ENCODE measurements around the gene MDN1. TPM values are rescaled to one million over a fixed set of nuclear protein-coding genes. Genes with fewer than 3 reads are reported as not detected.
"Not testable (repeated sequence)": the region's sequence is repeated elsewhere in the genome, so short reads cannot be mapped to it uniquely, and the experiment has no call there.

MDN1 gene
- total RNA-seq, 1 experiment from 2014 or later: 50.0 TPM

DNA sequence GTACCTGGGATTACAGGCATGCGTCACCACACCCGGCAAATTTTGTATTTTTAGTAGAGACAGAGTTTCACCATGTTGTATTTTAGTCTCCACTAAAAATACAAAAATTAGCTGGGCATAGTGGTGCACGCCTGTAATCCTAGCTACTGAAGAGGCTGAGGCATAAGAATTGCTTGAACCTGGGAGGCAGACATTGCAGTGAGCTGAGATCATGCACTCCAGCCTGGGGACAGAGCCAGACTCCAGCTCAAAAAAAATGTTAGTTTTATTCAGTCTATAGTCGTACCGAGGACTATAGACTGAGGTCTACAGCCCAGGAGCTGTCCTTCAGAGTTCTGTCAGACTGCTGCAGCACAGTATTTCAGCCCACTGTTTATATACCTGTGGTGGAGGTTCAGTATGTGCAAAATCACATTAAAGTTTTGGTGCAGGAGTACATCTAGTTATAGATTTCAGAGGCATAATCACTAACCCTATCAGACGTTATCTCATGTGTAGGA, 6.5 kb upstream of the MDN1 start:
- no peak for DNase-seq
- CTCF ChIA-PET: interaction anchor here (0.7 kb wide), 1 partner anchor 29 kb away, joined by 3 read pairs; no protein-coding TSS in a partner anchor
- Mint-ChIP-seq H3K4me1 (ENCODE audit: low read depth, unreplicated experiment) (peaks cover 10% of the 10 kb centered on the region), H3K4me3 (ENCODE audit: low read depth, unreplicated experiment) (no peak overlapping the region), H3K36me3 (ENCODE audit: insufficient read depth, unreplicated experiment) (peaks cover 21% of the 10 kb centered on the region), H3K27ac (ENCODE audit: unreplicated experiment) (no peak overlapping the region), H3K9me3 (ENCODE audit: low read depth, unreplicated experiment) (no peaks in the 10 kb centered on the region), H3K27me3 (ENCODE audit: unreplicated experiment) (no peaks in the 10 kb centered on the region)
- intact Hi-C loops (cut with micrococcal nuclease; ENCODE audit: unreplicated experiment): no loop called here
- TF ChIP-seq, protein P1, sequence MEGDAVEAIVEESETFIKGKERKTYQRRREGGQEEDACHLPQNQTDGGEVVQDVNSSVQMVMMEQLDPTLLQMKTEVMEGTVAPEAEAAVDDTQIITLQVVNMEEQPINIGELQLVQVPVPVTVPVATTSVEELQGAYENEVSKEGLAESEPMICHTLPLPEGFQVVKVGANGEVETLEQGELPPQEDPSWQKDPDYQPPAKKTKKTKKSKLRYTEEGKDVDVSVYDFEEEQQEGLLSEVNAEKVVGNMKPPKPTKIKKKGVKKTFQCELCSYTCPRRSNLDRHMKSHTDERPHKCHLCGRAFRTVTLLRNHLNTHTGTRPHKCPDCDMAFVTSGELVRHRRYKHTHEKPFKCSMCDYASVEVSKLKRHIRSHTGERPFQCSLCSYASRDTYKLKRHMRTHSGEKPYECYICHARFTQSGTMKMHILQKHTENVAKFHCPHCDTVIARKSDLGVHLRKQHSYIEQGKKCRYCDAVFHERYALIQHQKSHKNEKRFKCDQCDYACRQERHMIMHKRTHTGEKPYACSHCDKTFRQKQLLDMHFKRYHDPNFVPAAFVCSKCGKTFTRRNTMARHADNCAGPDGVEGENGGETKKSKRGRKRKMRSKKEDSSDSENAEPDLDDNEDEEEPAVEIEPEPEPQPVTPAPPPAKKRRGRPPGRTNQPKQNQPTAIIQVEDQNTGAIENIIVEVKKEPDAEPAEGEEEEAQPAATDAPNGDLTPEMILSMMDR (IDR thresholded peaks at IDR 0.05; ENCODE audit: unreplicated experiment): no peak
- BruUV-seq (replicated peaks): no TSS peak

DNA sequence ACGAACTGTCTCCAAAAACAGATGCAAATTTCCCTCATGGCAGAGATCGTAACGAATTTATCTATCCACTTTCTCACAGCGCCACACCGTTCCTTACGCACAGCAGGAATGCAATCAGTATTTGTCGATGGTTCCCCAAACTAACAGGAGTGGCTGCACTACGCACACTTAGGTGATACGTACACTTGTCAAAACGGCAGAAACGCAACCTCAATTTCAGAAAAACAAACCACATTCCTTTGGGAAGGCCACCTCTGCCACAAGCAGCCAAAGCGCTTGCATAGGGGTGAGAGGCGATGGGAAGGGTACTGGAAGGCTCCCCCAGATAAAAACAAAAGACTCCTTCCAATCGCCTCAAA, 638 bp downstream of the MDN1 start:
- Mint-ChIP-seq H3K9me3 (ENCODE audit: low read depth, unreplicated experiment) (no peaks in the 10 kb centered on the region), H3K4me3 (ENCODE audit: low read depth, unreplicated experiment) (peak overlapping the region; percentile 82), H3K4me1 (ENCODE audit: low read depth, unreplicated experiment) (peaks cover 13% of the 10 kb centered on the region), H3K27ac (ENCODE audit: unreplicated experiment) (peak overlapping the region; percentile 87), H3K36me3 (ENCODE audit: insufficient read depth, unreplicated experiment) (peaks cover 33% of the 10 kb centered on the region), H3K27me3 (ENCODE audit: unreplicated experiment) (no peaks in the 10 kb centered on the region)
- TF ChIP-seq, protein P1 (IDR thresholded peaks at IDR 0.05; ENCODE audit: unreplicated experiment): no peak
- BruUV-seq (replicated peaks): TSS peak; percentile 49
- DNase-seq: no peak
- intact Hi-C loops (cut with micrococcal nuclease; ENCODE audit: unreplicated experiment): no loop called here
- CTCF ChIA-PET: interaction anchor here (2.1 kb wide), 1 partner anchor 11 kb away, joined by 10 read pairs; the partner anchor contains the start of gene CASP8AP2

DNA sequence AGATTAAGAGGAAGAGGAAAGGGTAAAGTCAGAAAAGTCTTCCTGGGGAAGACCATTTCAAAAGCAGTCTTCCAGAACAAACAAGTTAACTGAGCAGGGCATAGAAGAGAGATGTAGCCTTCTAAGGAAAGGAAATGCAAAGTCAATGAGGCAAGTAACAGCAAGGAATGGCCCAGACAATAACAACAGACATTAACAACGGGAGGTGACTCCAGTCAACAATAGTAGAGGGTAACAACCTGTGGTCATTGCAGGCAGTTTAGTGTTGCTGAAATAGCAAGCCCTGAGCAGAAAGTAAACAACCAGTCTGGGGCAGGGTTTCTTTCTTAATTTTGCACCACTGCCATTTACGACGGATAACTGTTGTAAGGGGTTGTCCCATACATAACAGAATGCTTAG, 2.1 kb downstream of the MDN1 start:
- Mint-ChIP-seq H3K4me1 (ENCODE audit: low read depth, unreplicated experiment) (peaks cover 13% of the 10 kb centered on the region), H3K9me3 (ENCODE audit: low read depth, unreplicated experiment) (no peaks in the 10 kb centered on the region), H3K36me3 (ENCODE audit: insufficient read depth, unreplicated experiment) (peaks cover 33% of the 10 kb centered on the region), H3K27me3 (ENCODE audit: unreplicated experiment) (no peaks in the 10 kb centered on the region), H3K27ac (ENCODE audit: unreplicated experiment) (no peak overlapping the region), H3K4me3 (ENCODE audit: low read depth, unreplicated experiment) (peak overlapping the region; percentile 52)
- intact Hi-C loops (cut with micrococcal nuclease; ENCODE audit: unreplicated experiment): no loop called here
- DNase-seq: no peak
- no TSS peak for BruUV-seq (replicated peaks)
- CTCF ChIA-PET: interaction anchor here (1.0 kb wide), 1 partner anchor 12 kb away, joined by 4 read pairs; the partner anchor contains the start of gene CASP8AP2
- TF ChIP-seq, protein P1 (IDR thresholded peaks at IDR 0.05; ENCODE audit: unreplicated experiment): no peak

DNA sequence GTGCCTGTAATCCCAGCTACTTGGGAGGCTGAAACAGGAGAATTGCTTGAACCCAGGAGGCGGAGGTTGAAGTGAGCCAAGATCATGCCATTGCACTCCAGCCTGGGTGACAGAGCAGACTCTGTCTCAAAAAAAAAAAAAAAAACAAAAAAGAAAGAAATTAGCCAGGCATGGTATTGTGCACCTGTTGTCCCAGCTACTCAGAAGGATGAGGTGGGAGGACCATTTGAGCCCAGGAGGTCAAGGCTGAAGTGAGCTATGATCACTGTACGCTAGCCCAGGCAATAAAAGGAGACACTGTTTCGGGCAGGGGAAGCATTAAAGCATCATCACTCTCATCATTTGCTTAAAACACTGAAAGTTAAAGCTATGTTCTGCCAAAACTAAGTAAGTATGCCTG, 6.2 kb downstream of the MDN1 start:
- H3K4me3 Mint-ChIP-seq (ENCODE audit: low read depth, unreplicated experiment); DNase-seq; H3K9me3 Mint-ChIP-seq (ENCODE audit: low read depth, unreplicated experiment); intact Hi-C loops (cut with micrococcal nuclease; ENCODE audit: unreplicated experiment); CTCF ChIA-PET; BruUV-seq (replicated peaks); H3K27ac Mint-ChIP-seq (ENCODE audit: unreplicated experiment); H3K27me3 Mint-ChIP-seq (ENCODE audit: unreplicated experiment); H3K36me3 Mint-ChIP-seq (ENCODE audit: insufficient read depth, unreplicated experiment): not testable (repeated sequence)
- peaks cover 13% of the 10 kb centered on the region for H3K4me1 Mint-ChIP-seq (ENCODE audit: low read depth, unreplicated experiment)

DNA sequence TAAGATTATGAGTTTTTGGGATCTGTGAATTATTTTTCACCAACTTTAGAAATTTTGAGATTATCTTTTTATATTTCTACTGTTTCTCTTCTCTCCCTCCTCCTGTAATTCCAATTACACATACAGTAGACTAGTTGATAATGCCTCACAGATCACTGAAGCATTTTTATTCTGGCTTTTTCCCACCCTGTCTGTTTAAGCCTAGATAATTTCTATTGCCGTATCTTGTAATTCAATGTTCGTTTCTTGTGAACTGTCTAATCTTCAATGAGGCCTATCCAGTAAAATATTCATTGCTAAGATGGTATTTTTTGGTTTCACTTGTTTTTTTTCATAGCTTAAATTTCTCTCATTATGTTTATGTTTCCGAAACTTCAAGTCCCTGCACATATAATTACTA, 12.0 kb downstream of the MDN1 start:
- Mint-ChIP-seq H3K4me3 (ENCODE audit: low read depth, unreplicated experiment) (no peak overlapping the region), H3K27ac (ENCODE audit: unreplicated experiment) (no peak overlapping the region), H3K9me3 (ENCODE audit: low read depth, unreplicated experiment) (no peaks in the 10 kb centered on the region), H3K4me1 (ENCODE audit: low read depth, unreplicated experiment) (no peaks in the 10 kb centered on the region), H3K36me3 (ENCODE audit: insufficient read depth, unreplicated experiment) (no peaks in the 10 kb centered on the region), H3K27me3 (ENCODE audit: unreplicated experiment) (no peaks in the 10 kb centered on the region)
- TF ChIP-seq, protein P1 (IDR thresholded peaks at IDR 0.05; ENCODE audit: unreplicated experiment): no peak
- intact Hi-C loops (cut with micrococcal nuclease; ENCODE audit: unreplicated experiment): no loop called here
- DNase-seq: no peak
- CTCF ChIA-PET: no interaction called here
- BruUV-seq (replicated peaks): no TSS peak

Measured in Calu3 (cell line).